Lower leg skin (tissue), 3 donors: ENCODE results near the gene CFAP161.

Source experiments
- POLR2A ChIP-seq, 2 donors: fragments of 450-650 bp; IDR thresholded peaks; one replicate each; pipeline ENCODE4 v1.6.1; 2016 to 2017; ENCODE audit warnings: antibody characterized with exemption in 2 of 2, mild to moderate bottlenecking in 1 of 2, moderate library complexity in 1 of 2
- TF ChIP-seq, protein P1 (sequence below), 3 donors: fragments of 450-650 bp; IDR thresholded peaks; one replicate each; pipeline ENCODE4 v1.5.1; 2016; ENCODE audit warnings: antibody characterized with exemption in 3 of 3, mild to moderate bottlenecking in 3 of 3, moderate library complexity in 2 of 3

DNA sequence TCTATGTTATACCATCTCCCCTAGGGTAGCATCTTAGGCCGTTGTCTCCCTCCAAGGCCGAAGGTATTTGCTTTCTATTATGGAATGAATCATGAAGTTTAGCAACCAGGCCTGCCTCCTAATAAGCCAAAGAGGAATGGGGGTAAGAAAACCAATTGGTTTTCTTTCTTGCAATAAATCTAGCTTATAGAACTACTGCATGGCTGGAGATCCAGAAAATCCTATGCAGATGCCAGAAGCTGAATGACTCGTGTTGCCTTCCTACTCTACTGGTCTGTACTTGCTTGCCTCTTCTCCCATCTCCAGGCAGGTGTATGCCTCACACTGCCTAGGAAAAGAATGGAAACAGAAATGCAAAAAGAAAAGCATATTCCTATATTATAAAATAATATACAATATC, 31.5 kb downstream of the CFAP161 start:
- TF ChIP-seq POLR2A (IDR thresholded peaks at IDR 0.05) = no peak
- TF ChIP-seq, protein P1, sequence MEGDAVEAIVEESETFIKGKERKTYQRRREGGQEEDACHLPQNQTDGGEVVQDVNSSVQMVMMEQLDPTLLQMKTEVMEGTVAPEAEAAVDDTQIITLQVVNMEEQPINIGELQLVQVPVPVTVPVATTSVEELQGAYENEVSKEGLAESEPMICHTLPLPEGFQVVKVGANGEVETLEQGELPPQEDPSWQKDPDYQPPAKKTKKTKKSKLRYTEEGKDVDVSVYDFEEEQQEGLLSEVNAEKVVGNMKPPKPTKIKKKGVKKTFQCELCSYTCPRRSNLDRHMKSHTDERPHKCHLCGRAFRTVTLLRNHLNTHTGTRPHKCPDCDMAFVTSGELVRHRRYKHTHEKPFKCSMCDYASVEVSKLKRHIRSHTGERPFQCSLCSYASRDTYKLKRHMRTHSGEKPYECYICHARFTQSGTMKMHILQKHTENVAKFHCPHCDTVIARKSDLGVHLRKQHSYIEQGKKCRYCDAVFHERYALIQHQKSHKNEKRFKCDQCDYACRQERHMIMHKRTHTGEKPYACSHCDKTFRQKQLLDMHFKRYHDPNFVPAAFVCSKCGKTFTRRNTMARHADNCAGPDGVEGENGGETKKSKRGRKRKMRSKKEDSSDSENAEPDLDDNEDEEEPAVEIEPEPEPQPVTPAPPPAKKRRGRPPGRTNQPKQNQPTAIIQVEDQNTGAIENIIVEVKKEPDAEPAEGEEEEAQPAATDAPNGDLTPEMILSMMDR (IDR thresholded peaks at IDR 0.05) = no peak
